Measurements from ENCODE around the gene PITHD1. TPM values are rescaled to one million over a fixed set of nuclear protein-coding genes. Genes with fewer than 3 reads are reported as not detected.

Gene PITHD1
- total RNA-seq, 1 donor from 2014 or later: 72.5 TPM

- no peak for DNase-seq (ENCODE audit: low spot score)
- Mint-ChIP-seq H3K36me3 (peaks cover 5% of the 10 kb centered on the region), H3K27me3 (ENCODE audit: insufficient read depth, low read depth) (peaks cover 5% of the 10 kb centered on the region), H3K9me3 (no peaks in the 10 kb centered on the region), H3K4me1 (peaks cover 26% of the 10 kb centered on the region), H3K27ac (no peak overlapping the region), H3K4me3 (peak overlapping the region; percentile 90)
- TF ChIP-seq CTCF (IDR thresholded peaks at IDR 0.05) (no peak), EZH2phosphoT487 (IDR thresholded peaks at IDR 0.05) (no peak), EZH2 (IDR thresholded peaks at IDR 0.05) (no peak)
- Histone ChIP-seq H2AFZ (replicated peaks) (no peak overlapping the region), H3K9ac (no peak overlapping the region), H3K27ac (no peak overlapping the region), H3K36me3 (no peaks in the 10 kb centered on the region), H3K4me3 (no peak overlapping the region), H3K27me3 (no peaks in the 10 kb centered on the region), H4K20me1 (ENCODE audit: low read depth) (peaks cover 27% of the 10 kb centered on the region), H3K79me2 (ENCODE audit: low read depth) (peaks cover 33% of the 10 kb centered on the region), H3K4me1 (peaks cover 10% of the 10 kb centered on the region), H3K4me2 (no peak overlapping the region), H3K9me3 (ENCODE audit: low read depth) (no peaks in the 10 kb centered on the region), H3F3A (ENCODE audit: low read depth) (peaks cover 27% of the 10 kb centered on the region)
Measured at GRCh38 chr1:23741609-23742008, 36.6 kb upstream of the PITHD1 start.

GRCh38 chr1:23742670-23743286 lies 35.4 kb upstream of the PITHD1 start:
- Histone ChIP-seq H2AFZ (replicated peaks) (peak overlapping the region; percentile 59), H3K9ac (peak overlapping the region; percentile 35), H3K9me3 (ENCODE audit: low read depth) (no peaks in the 10 kb centered on the region), H3K36me3 (no peaks in the 10 kb centered on the region), H3K27ac (no peak overlapping the region), H3K4me2 (peak overlapping the region; percentile 83), H3K27me3 (no peaks in the 10 kb centered on the region), H3K79me2 (ENCODE audit: low read depth) (peaks cover 44% of the 10 kb centered on the region), H3F3A (ENCODE audit: low read depth) (peaks cover 27% of the 10 kb centered on the region), H3K4me1 (peaks cover 10% of the 10 kb centered on the region), H4K20me1 (ENCODE audit: low read depth) (peaks cover 38% of the 10 kb centered on the region), H3K4me3 (peak overlapping the region; percentile 96)
- DNase-seq (ENCODE audit: low spot score): no peak
- peaks cover 8% of the 10 kb centered on the region for H3K36me3 Mint-ChIP-seq
- peak overlapping the region; percentile 90 for H3K4me3 Mint-ChIP-seq
- no peak overlapping the region for H3K27ac Mint-ChIP-seq
- H3K4me1 Mint-ChIP-seq: peaks cover 29% of the 10 kb centered on the region
- H3K9me3 Mint-ChIP-seq: no peaks in the 10 kb centered on the region
- H3K27me3 Mint-ChIP-seq (ENCODE audit: insufficient read depth, low read depth): peaks cover 5% of the 10 kb centered on the region
- TF ChIP-seq CTCF (IDR thresholded peaks at IDR 0.05) (no peak), EZH2phosphoT487 (IDR thresholded peaks at IDR 0.05) (no peak), EZH2 (IDR thresholded peaks at IDR 0.05) (no peak)

GRCh38 chr1:23743287-23744152 lies 34.7 kb upstream of the PITHD1 start, which contains the start of gene ELOA:
Gene ELOA (plus strand): TSS chr1:23743471. CDS start chr1:23743504, 33 bp downstream.
- Mint-ChIP-seq H3K4me3 (peak within 1 kb of the TSS; percentile 95), H3K27ac (no peak within 1 kb of the TSS), H3K36me3 (peaks cover 8% of the 10 kb centered on the region), H3K9me3 (no peaks in the 10 kb centered on the region), H3K4me1 (peaks cover 29% of the 10 kb centered on the region), H3K27me3 (ENCODE audit: insufficient read depth, low read depth) (peaks cover 5% of the 10 kb centered on the region)
- Histone ChIP-seq H3K9me3 (ENCODE audit: low read depth) (no peaks in the 10 kb centered on the region), H2AFZ (replicated peaks) (peak within 1 kb of the TSS; percentile 59), H3F3A (ENCODE audit: low read depth) (peaks cover 27% of the 10 kb centered on the region), H3K4me2 (peak within 1 kb of the TSS; percentile 83), H3K79me2 (ENCODE audit: low read depth) (peaks cover 52% of the 10 kb centered on the region), H3K27ac (no peak within 1 kb of the TSS), H3K4me3 (peak within 1 kb of the TSS; percentile 96), H4K20me1 (ENCODE audit: low read depth) (peaks cover 45% of the 10 kb centered on the region), H3K36me3 (no peaks in the 10 kb centered on the region), H3K27me3 (no peaks in the 10 kb centered on the region), H3K9ac (peak within 1 kb of the TSS; percentile 35), H3K4me1 (peaks cover 10% of the 10 kb centered on the region)
- peak; percentile 91 for DNase-seq (ENCODE audit: low spot score)
- TF ChIP-seq EZH2phosphoT487 (IDR thresholded peaks at IDR 0.05) (no peak), CTCF (IDR thresholded peaks at IDR 0.05) (no peak), EZH2 (IDR thresholded peaks at IDR 0.05) (no peak)

All from neural progenitor cell (in vitro differentiated cells).